Activated B cell treated with CpG ODN at 0.5 μM for 24 hours (primary cell): ENCODE measurements around the gene TTC19. TPM values are rescaled to one million over a fixed set of nuclear protein-coding genes. Genes with fewer than 3 reads are reported as not detected.

Experiments
- ATAC-seq: fragments of 200-7000 bp; cut with Tn5 transposase; one replicate; pipeline ENCODE4 v1.10.0; 2021; ENCODE audit warnings: low read depth, mild to moderate bottlenecking, moderate library complexity
- CTCF ChIA-PET: fragments of 350-600 bp; sonication (Branson Sonifier 250); formaldehyde crosslinking; loops from one replicate; lab custom pipeline; 2021; ENCODE audit warnings: antibody characterized with exemption; lab: Charles Lee
- POLR2A ChIA-PET: fragments of 350-600 bp; sonication (Branson Sonifier 250); formaldehyde crosslinking; loops from one replicate; lab custom pipeline; 2021; ENCODE audit warnings: antibody characterized with exemption; lab: Charles Lee
- DNase-seq: peaks from one replicate; pipeline ENCODE4 v3.0.0; 2022
- H3K27ac Mint-ChIP-seq: one replicate; pipeline ENCODE4 v1.8.0; 2020; ENCODE audit warnings: mixed read lengths
- H3K27me3 Mint-ChIP-seq: one replicate; pipeline ENCODE4 v1.8.0; 2021; ENCODE audit warnings: mixed read lengths
- H3K36me3 Mint-ChIP-seq: one replicate; pipeline ENCODE4 v1.8.0; 2021; ENCODE audit warnings: low read depth, mixed read lengths
- H3K4me1 Mint-ChIP-seq: one replicate; pipeline ENCODE4 v1.8.0; 2021; ENCODE audit warnings: mixed read lengths
- H3K4me3 Mint-ChIP-seq: one replicate; pipeline ENCODE4 v1.8.0; 2020; ENCODE audit warnings: mild to moderate bottlenecking, mixed read lengths
- H3K9me3 Mint-ChIP-seq: one replicate; pipeline ENCODE4 v1.8.0; 2020; ENCODE audit warnings: mixed read lengths
- intact Hi-C: fragments of 100-400 bp; cut with micrococcal nuclease; formaldehyde crosslinking; loops from one replicate; pipeline ENCODE4 v1.15.1; 2024
- total RNA-seq: library from RNA; stranded (reverse); gene quantifications from 2 replicates; pipeline ENCODE4 v1.2.3, GENCODE V29; 2022
- TF ChIP-seq, protein P1 (sequence below): fragments of 200-600 bp; IDR thresholded peaks from one replicate; pipeline ENCODE4 v1.8.0; 2022; ENCODE audit warnings: antibody characterized with exemption, mild to moderate bottlenecking

TTC19 gene
- total RNA-seq, 1 donor from 2014 or later, result 34.2 TPM

DNA sequence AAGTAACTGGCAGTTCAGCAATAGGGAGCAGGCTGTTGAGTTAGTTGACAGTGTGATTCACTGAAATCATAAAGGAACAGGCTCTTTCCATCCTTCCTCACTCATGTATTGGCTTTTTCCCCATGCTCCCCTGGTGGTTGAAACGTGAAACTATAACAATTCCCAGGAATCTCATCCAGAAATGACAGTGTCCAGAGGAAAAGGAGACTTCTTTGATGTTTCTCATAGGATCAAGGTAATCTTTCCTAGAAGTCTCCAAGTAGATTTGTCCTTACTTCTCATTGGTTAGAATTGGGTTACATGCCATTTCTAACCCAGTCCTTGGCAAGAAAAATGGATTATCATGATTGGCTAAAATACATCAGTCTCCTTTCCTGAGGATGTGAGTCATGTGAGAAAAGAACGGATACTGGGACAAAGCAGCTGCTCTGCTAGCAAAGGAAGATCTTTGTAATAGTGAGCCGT lies 14.4 kb downstream of the TTC19 start:
- Mint-ChIP-seq H3K27me3 (no peaks in the 10 kb centered on the region), H3K4me1 (no peaks in the 10 kb centered on the region), H3K27ac (no peak overlapping the region), H3K9me3 (no peaks in the 10 kb centered on the region), H3K4me3 (no peak overlapping the region), H3K36me3 (peaks cover 55% of the 10 kb centered on the region)
- POLR2A ChIA-PET, result interaction anchor here (1.5 kb wide), 1 partner anchor 9 kb away, joined by 3 read pairs; no protein-coding TSS in a partner anchor
- TF ChIP-seq, protein P1, sequence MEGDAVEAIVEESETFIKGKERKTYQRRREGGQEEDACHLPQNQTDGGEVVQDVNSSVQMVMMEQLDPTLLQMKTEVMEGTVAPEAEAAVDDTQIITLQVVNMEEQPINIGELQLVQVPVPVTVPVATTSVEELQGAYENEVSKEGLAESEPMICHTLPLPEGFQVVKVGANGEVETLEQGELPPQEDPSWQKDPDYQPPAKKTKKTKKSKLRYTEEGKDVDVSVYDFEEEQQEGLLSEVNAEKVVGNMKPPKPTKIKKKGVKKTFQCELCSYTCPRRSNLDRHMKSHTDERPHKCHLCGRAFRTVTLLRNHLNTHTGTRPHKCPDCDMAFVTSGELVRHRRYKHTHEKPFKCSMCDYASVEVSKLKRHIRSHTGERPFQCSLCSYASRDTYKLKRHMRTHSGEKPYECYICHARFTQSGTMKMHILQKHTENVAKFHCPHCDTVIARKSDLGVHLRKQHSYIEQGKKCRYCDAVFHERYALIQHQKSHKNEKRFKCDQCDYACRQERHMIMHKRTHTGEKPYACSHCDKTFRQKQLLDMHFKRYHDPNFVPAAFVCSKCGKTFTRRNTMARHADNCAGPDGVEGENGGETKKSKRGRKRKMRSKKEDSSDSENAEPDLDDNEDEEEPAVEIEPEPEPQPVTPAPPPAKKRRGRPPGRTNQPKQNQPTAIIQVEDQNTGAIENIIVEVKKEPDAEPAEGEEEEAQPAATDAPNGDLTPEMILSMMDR, result no peak
- CTCF ChIA-PET, result no interaction called here
- ATAC-seq, result no peak
- DNase-seq, result no peak
- intact Hi-C loops, result no loop called here

DNA sequence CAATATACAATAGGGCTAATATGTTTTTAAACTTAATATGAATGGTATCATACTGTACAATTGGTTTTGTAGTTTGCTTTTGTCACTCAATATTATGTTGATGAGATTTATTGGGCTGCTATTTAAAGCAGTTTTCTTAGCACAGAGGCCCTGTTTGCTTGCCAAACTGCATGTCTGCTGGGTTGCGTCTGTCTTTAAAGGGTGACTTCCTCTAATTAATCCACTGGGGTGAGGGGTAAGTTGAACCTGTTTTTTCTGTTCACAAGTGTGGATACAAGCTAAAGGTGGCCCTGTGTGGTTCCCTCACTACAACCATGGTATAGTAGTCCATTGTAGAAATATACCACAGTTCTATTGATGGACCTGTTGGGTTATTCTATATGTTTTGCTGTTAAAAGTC lies 19.7 kb downstream of the TTC19 start:
- TF ChIP-seq, protein P1, result no peak
- no peak overlapping the region for H3K4me3 Mint-ChIP-seq
- peaks cover 51% of the 10 kb centered on the region for H3K36me3 Mint-ChIP-seq
- H3K27ac Mint-ChIP-seq, result no peak overlapping the region
- no peaks in the 10 kb centered on the region for H3K27me3 Mint-ChIP-seq
- no peak for ATAC-seq
- POLR2A ChIA-PET, result no interaction called here
- CTCF ChIA-PET, result no interaction called here
- no peaks in the 10 kb centered on the region for H3K9me3 Mint-ChIP-seq
- DNase-seq, result no peak
- intact Hi-C loops, result no loop called here
- no peaks in the 10 kb centered on the region for H3K4me1 Mint-ChIP-seq

DNA sequence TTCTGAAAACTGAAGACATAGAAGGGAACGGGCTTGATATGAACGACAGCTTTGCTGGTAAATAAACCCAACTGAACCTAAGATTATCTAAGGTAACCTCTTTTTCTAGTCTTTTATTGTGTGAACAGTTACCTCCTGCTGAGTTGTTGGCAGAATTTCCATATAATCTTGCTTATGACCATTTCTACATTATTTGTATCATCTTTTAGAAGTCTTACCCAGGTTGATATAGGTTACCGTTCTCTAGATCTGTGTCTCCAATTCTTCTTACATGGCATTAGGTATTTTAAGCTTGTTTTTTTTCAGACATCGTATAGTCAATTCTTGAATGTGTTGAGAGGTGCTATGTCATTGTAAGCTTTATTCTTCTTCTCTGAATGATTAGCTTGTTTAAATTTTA lies 24.3 kb downstream of the TTC19 start:
- H3K27me3 Mint-ChIP-seq, result no peaks in the 10 kb centered on the region
- TF ChIP-seq, protein P1, result no peak
- ChIA-PET CTCF (no interaction called here), POLR2A (no interaction called here)
- peaks cover 16% of the 10 kb centered on the region for H3K4me1 Mint-ChIP-seq
- ATAC-seq (no peak), DNase-seq (no peak)
- H3K27ac Mint-ChIP-seq, result no peak overlapping the region
- peaks cover 71% of the 10 kb centered on the region for H3K36me3 Mint-ChIP-seq
- H3K4me3 Mint-ChIP-seq, result no peak overlapping the region
- intact Hi-C loops, result no loop called here
- H3K9me3 Mint-ChIP-seq, result no peaks in the 10 kb centered on the region

GRCh38 chr17:16025202-16025601 lies 25.6 kb downstream of the TTC19 start:
- ChIA-PET POLR2A (no interaction called here), CTCF (no interaction called here)
- intact Hi-C loops, result no loop called here

DNA sequence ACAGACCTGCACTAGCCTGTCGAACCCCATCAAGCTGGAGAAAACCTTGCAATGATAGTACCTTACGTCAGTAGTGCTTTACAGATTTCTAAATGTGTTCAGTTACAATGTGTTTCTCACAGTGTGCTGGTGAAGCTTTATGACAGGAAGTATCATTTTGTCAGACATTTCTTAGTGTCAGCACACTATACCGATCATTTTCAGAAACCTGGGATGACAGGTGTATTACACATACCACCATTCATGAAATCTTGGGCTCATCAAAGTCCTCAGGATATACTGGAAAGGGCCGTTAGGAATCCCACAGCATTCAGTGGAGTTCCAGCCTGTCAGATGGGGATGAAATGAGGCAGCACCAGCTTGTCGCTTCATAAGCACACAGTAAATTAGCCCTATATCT lies 27.3 kb downstream of the TTC19 start:
- DNase-seq (no peak), ATAC-seq (no peak)
- H3K9me3 Mint-ChIP-seq, result no peaks in the 10 kb centered on the region
- ChIA-PET CTCF (no interaction called here), POLR2A (no interaction called here)
- peaks cover 83% of the 10 kb centered on the region for H3K36me3 Mint-ChIP-seq
- no peaks in the 10 kb centered on the region for H3K27me3 Mint-ChIP-seq
- H3K4me1 Mint-ChIP-seq, result peaks cover 16% of the 10 kb centered on the region
- H3K4me3 Mint-ChIP-seq, result no peak overlapping the region
- intact Hi-C loops, result no loop called here
- TF ChIP-seq, protein P1, result no peak
- H3K27ac Mint-ChIP-seq, result peak overlapping the region; percentile 88

More at GRCh38 chr17:16025202-16025601, 25.6 kb downstream of the TTC19 start:
- DNase-seq (no peak), ATAC-seq (no peak)
- Mint-ChIP-seq H3K9me3 (no peaks in the 10 kb centered on the region), H3K4me3 (no peak overlapping the region), H3K36me3 (peaks cover 77% of the 10 kb centered on the region), H3K4me1 (peaks cover 16% of the 10 kb centered on the region), H3K27me3 (no peaks in the 10 kb centered on the region), H3K27ac (no peak overlapping the region)
- TF ChIP-seq, protein P1, result no peak
